ENCODE measurements around the gene GATD1.

GRCh38 chr11:729492-730074 lies 47.7 kb downstream of the GATD1 start:
- TF ChIP-seq NFIC (IDR thresholded peaks at IDR 0.05) (no peak), USF1 (IDR thresholded peaks at IDR 0.05) (no peak), FOXM1 (IDR thresholded peaks at IDR 0.05; ENCODE audit: borderline replicate concordance, low read depth) (no peak)
